Astrocyte (in vitro differentiated cells and primary cell): ENCODE measurements around the gene SMIM31.
A peak's percentile ranks its signal among the peaks of the same experiment; 100 is the strongest.

Experiments
- CTCF ChIP-seq: IDR thresholded peaks from 2 replicates; pipeline ENCODE4 v1.5.1; 2011; ENCODE audit warnings: low read depth, mild to moderate bottlenecking, inconsistent platforms, low read length, moderate library complexity; ENCODE audit not compliant: insufficient read depth
- EZH2 ChIP-seq: IDR thresholded peaks from 2 replicates; pipeline ENCODE4 v1.6.1; 2012; ENCODE audit warnings: mild to moderate bottlenecking, low read length, inconsistent platforms; ENCODE audit not compliant: insufficient read depth

DNA sequence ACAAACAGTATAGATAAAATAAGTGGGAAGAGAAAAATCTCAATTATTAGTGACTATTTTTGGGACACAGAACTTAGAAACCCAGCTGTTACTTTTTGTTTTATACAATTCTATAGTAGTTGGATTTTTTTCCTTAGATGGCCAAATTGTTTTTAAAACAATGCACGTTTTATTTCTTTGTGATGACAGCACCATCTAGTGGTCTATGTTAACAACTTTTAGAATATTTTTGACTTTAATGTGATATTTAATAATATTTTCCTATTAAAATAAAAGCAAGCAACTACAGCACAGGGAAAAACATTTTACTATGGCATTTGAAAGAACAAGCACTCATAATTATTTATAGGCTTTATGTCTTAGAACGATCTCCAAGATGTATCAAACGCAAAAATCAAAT is 5.6 kb upstream of the SMIM31 start:
- TF ChIP-seq CTCF (peak; percentile 22), EZH2 (no peak)
